Measurements from ENCODE around the gene PLCD3. TPM values are rescaled to one million over a fixed set of nuclear protein-coding genes. Genes with fewer than 3 reads are reported as not detected.

The PLCD3 gene
- total and polyA plus RNA-seq, 9 of the 15 experiments (the other 6 are each of a cell fraction or from before 2014, with no cell fraction given) = 0.20 to 22.6 (median 7.5) TPM

GRCh38 chr17:45170280-45170930 lies 38.1 kb upstream of the PLCD3 start:
- peaks cover 3 to 34% of the 10 kb centered on the region in 2 experiments; a peak in 4 of 5 replicates for H3K4me1 ChIP-seq (replicated peaks in 1 of 2; ENCODE audit: control insufficient read depth in 2 of 2, insufficient read depth in 2 of 2, low read length in 2 of 2)
- no peak overlapping the region for H3K27ac ChIP-seq (ENCODE audit: extremely low read depth, low read depth, low read length)
- no peaks in the 10 kb centered on the region for H4K20me1 ChIP-seq (replicated peaks; ENCODE audit: control insufficient read depth, insufficient read depth, low read length)
- H3K36me3 ChIP-seq (ENCODE audit: control insufficient read depth, insufficient read depth, low read length) = no peaks in the 10 kb centered on the region
- in situ Hi-C loops (cut with MboI) = no loop called here
- ATAC-seq = peak; percentile 26; the same call in 1 of the 3 replicates
- H2AFZ ChIP-seq (ENCODE audit: low read depth, low read length) = no peak overlapping the region
- intact Hi-C loops (cut with micrococcal nuclease) = no loop called here
- ChIA-PET CTCF (ENCODE audit: low intra/inter-chr PET ratio) (no interaction called here), POLR2A (interaction anchor here (0.6 to 7.9 kb wide), 3 partner anchors 9 to 26 kb away, joined by 3 to 73 read pairs (median 14); partner anchors contain the start of genes HEXIM1 and HEXIM2)
- H3K79me2 ChIP-seq (ENCODE audit: control insufficient read depth, insufficient read depth, low read length) = no peaks in the 10 kb centered on the region
- H3K9me3 ChIP-seq (replicated peaks; ENCODE audit: control insufficient read depth, insufficient read depth, low read depth, low read length) = no peaks in the 10 kb centered on the region
- no peak overlapping the region for H3K4me3 ChIP-seq
- H3K9me1 ChIP-seq (ENCODE audit: control insufficient read depth, insufficient read depth, low read length) = no peaks in the 10 kb centered on the region
- H3K27me3 ChIP-seq (ENCODE audit: control insufficient read depth in 2 of 2, insufficient read depth in 2 of 2, low read length in 2 of 2) = no peaks in the 10 kb centered on the region
- 58% methylated on average over 11 of the region's 12 CpGs for WGBS (ENCODE audit: insufficient coverage, low coverage, missing lambda C conversion rate)
- DNase-seq (ENCODE audit: extremely low read depth in 1 of 4, low spot score in 3 of 4) = no peak
- H3K4me2 ChIP-seq (ENCODE audit: insufficient read depth, low read length) = no peak overlapping the region
- TF ChIP-seq CREB5 (CRISPR knock-in tag; IDR thresholded peaks at IDR 0.05) (no peak), CBX3 (IDR thresholded peaks at IDR 0.05; ENCODE audit: borderline replicate concordance in 1 of 2, low read length in 2 of 2) (no peak), BRD9 (IDR thresholded peaks at IDR 0.05; ENCODE audit: low read depth, partially characterized antibody) (no peak), ZC3H4 (CRISPR knock-in tag; IDR thresholded peaks at IDR 0.05; ENCODE audit: borderline replicate concordance) (no peak), ZNF184 (CRISPR knock-in tag; IDR thresholded peaks at IDR 0.05) (no peak), ZNF75A (CRISPR knock-in tag; IDR thresholded peaks at IDR 0.05) (no peak), RFX1 (IDR thresholded peaks at IDR 0.05) (no peak), KAT7 (CRISPR knock-in tag; IDR thresholded peaks at IDR 0.05; ENCODE audit: borderline replicate concordance) (no peak)
- TF ChIP-seq, protein P1, sequence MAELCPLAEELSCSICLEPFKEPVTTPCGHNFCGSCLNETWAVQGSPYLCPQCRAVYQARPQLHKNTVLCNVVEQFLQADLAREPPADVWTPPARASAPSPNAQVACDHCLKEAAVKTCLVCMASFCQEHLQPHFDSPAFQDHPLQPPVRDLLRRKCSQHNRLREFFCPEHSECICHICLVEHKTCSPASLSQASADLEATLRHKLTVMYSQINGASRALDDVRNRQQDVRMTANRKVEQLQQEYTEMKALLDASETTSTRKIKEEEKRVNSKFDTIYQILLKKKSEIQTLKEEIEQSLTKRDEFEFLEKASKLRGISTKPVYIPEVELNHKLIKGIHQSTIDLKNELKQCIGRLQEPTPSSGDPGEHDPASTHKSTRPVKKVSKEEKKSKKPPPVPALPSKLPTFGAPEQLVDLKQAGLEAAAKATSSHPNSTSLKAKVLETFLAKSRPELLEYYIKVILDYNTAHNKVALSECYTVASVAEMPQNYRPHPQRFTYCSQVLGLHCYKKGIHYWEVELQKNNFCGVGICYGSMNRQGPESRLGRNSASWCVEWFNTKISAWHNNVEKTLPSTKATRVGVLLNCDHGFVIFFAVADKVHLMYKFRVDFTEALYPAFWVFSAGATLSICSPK (IDR thresholded peaks at IDR 0.05; ENCODE audit: borderline replicate concordance) = no peak
- peak overlapping the region in 1 of 2 experiments; percentile 80; a peak in 2 of 4 replicates for H3K9ac ChIP-seq (ENCODE audit: insufficient read depth in 1 of 2, low read depth in 2 of 2, low read length in 2 of 2)
- peak; percentile 67 for FAIRE-seq
- BruUV-seq (replicated peaks) = no TSS peak

All from K562 (cell line).